PC-3 (cell line): ENCODE measurements around the gene WDR86. TPM values are rescaled to one million over a fixed set of nuclear protein-coding genes. Genes with fewer than 3 reads are reported as not detected.

ENCODE experiments used
- ATAC-seq: fragments of 200-7000 bp; cut with Tn5 transposase; 2 replicates; pipeline ENCODE4 v1.9.1; 2020; ENCODE audit warnings: mild to moderate bottlenecking, moderate library complexity
- BruUV-seq: library from RNA; stranded (reverse); fragments of 400-500 nt; replicated peaks from 2 replicates; lab custom pipeline; 2021; lab: Mats Ljungman, UMichigan
- CTCF ChIA-PET: fragments of 300-600 bp; sonication (Branson Sonifier 250); formaldehyde crosslinking; loops from one replicate; lab custom pipeline; 2022; ENCODE audit warnings: antibody characterized with exemption; lab: Charles Lee
- POLR2A ChIA-PET: fragments of 300-600 bp; sonication (Branson Sonifier 250); formaldehyde crosslinking; loops from one replicate; lab custom pipeline; 2022; ENCODE audit warnings: antibody characterized with exemption; ENCODE audit not compliant: unreplicated experiment; lab: Charles Lee
- DNase-seq: peaks from one replicate; pipeline ENCODE4 v3.0.0-alpha.2; 2015
- H2AFZ ChIP-seq: fragments of 300-600 bp; sonication (generic); 2 replicates; pipeline ENCODE4 v1.6.0; 2016; ENCODE audit warnings: antibody characterized with exemption, low read length
- H3F3A ChIP-seq: fragments of 300-600 bp; sonication (generic); one replicate; pipeline ENCODE4 v1.6.0; 2017; ENCODE audit warnings: antibody characterized with exemption, low read length, control low read depth, mild to moderate bottlenecking; ENCODE audit not compliant: unreplicated experiment
- H3K27ac ChIP-seq: fragments of 300-600 bp; sonication (generic); 2 replicates; pipeline ENCODE4 v1.5.1; 2016; ENCODE audit warnings: mild to moderate bottlenecking, low read length
- H3K27me3 ChIP-seq: fragments of 300-600 bp; sonication (generic); 2 replicates; pipeline ENCODE4 v1.6.1; 2016; ENCODE audit warnings: low read length, mixed read lengths
- H3K36me3 ChIP-seq: fragments of 300-600 bp; sonication (generic); 2 replicates; pipeline ENCODE4 v1.6.1; 2016; ENCODE audit warnings: low read depth, mixed run types, low read length, mixed read lengths
- H3K4me1 ChIP-seq: fragments of 300-600 bp; sonication (generic); 2 replicates; pipeline ENCODE4 v1.5.1; 2016; ENCODE audit warnings: low read length; ENCODE audit not compliant: insufficient read depth
- H3K4me2 ChIP-seq: fragments of 300-600 bp; sonication (generic); 2 replicates; pipeline ENCODE4 v1.6.0; 2016; ENCODE audit warnings: low read length
- H3K4me3 ChIP-seq: fragments of 300-600 bp; sonication (generic); 2 replicates; pipeline ENCODE4 v1.5.1; 2016; ENCODE audit warnings: mild to moderate bottlenecking, low read length, mixed read lengths
- H3K79me2 ChIP-seq: fragments of 300-600 bp; sonication (generic); 2 replicates; pipeline ENCODE4 v1.6.1; 2017; ENCODE audit warnings: low read length, mixed read lengths
- H3K9ac ChIP-seq: fragments of 300-600 bp; sonication (generic); 2 replicates; pipeline ENCODE4 v1.6.0; 2016; ENCODE audit warnings: mild to moderate bottlenecking, low read length
- H3K9me2 ChIP-seq: fragments of 300-600 bp; sonication (generic); replicated peaks from 2 replicates; pipeline ENCODE4 v1.6.1; 2016; ENCODE audit warnings: mixed run types, low read length, mixed read lengths
- H3K9me3 ChIP-seq: fragments of 300-600 bp; sonication (generic); 2 replicates; pipeline ENCODE4 v1.6.1; 2016; ENCODE audit warnings: low read length, mixed read lengths
- H4K20me1 ChIP-seq: fragments of 300-600 bp; sonication (generic); 2 replicates; pipeline ENCODE4 v1.6.1; 2016; ENCODE audit warnings: low read length, mixed read lengths
- CTCF ChIP-seq: fragments of 300-600 bp; sonication (generic); conservative IDR thresholded peaks from 2 replicates; pipeline ENCODE4 v1.5.1; 2017; ENCODE audit warnings: antibody characterized with exemption, low read depth, mild to moderate bottlenecking, low read length
- EZH2 ChIP-seq: fragments of 300-600 bp; sonication (generic); IDR thresholded peaks from one replicate; pipeline ENCODE4 v1.6.1; 2017; ENCODE audit warnings: antibody characterized with exemption, mild to moderate bottlenecking, low read length; ENCODE audit not compliant: unreplicated experiment
- EZH2phosphoT487 ChIP-seq: fragments of 300-600 bp; sonication (generic); IDR thresholded peaks from 2 replicates; pipeline ENCODE4 v1.6.1; 2018; ENCODE audit warnings: mild to moderate bottlenecking, antibody characterized with exemption, low read length, borderline replicate concordance
- intact Hi-C: fragments of 100-400 bp; cut with micrococcal nuclease; formaldehyde crosslinking; loops from 2 replicates; pipeline ENCODE4 v1.9.0; 2023
- total RNA-seq: library from RNA; depleted of rRNA; stranded (reverse); fragments of >200 nt; gene quantifications from 2 replicates; pipeline ENCODE4 v1.2.3, GENCODE V29; 2014

The WDR86 gene
- total RNA-seq, 1 experiment from 2014 or later: not detected

- no peaks in the 10 kb centered on the region for H3F3A ChIP-seq
- ATAC-seq (peak; percentile 94), DNase-seq (peak; percentile 83)
- H3K4me2 ChIP-seq: peak within 1 kb of the TSS; percentile 91
- H3K79me2 ChIP-seq: peaks cover 19% of the 10 kb centered on the region
- no peaks in the 10 kb centered on the region for H3K9me3 ChIP-seq
- H3K9me2 ChIP-seq: no peaks in the 10 kb centered on the region
- BruUV-seq: no TSS peak
- H4K20me1 ChIP-seq: no peaks in the 10 kb centered on the region
- TF ChIP-seq EZH2: no peak
- TF ChIP-seq CTCF: no peak
- TF ChIP-seq EZH2phosphoT487: no peak
- H3K27me3 ChIP-seq: no peaks in the 10 kb centered on the region
- ChIA-PET CTCF (interaction anchor here (0.6 to 1.0 kb wide), 4 partner anchors 26 to 230 kb away, joined by 3 to 8 read pairs (median 6); partner anchors contain the start of gene RHEB), POLR2A (interaction anchor here (0.6 to 0.7 kb wide), 4 partner anchors 8 to 1122 kb away, joined by 3 to 10 read pairs (median 6); no protein-coding TSS in a partner anchor)
- peak within 1 kb of the TSS; percentile 80 for H3K9ac ChIP-seq
- peak within 1 kb of the TSS; percentile 89 for H3K4me3 ChIP-seq
- intact Hi-C loops: no loop called here
- peak within 1 kb of the TSS; percentile 79 for H2AFZ ChIP-seq
- H3K36me3 ChIP-seq: peaks cover 10% of the 10 kb centered on the region; the same call in 1 of the 2 replicates
- H3K4me1 ChIP-seq: peaks cover 9% of the 10 kb centered on the region
- H3K27ac ChIP-seq: no peak within 1 kb of the TSS
Measured at GRCh38 chr7:151341357-151342101, 68.3 kb downstream of the WDR86 start, which contains the start of gene NUB1. TSS of gene NUB1 (plus strand) at chr7:151341812. CDS start at chr7:151345350, 3,538 bp downstream.

- Histone ChIP-seq H3K4me1 (peaks cover 3% of the 10 kb centered on the region), H3K9me3 (no peaks in the 10 kb centered on the region), H3F3A (no peaks in the 10 kb centered on the region), H4K20me1 (no peaks in the 10 kb centered on the region), H3K36me3 (peaks cover 3% of the 10 kb centered on the region; the same call in 1 of the 2 replicates), H3K4me2 (peak overlapping the region; percentile 28; the same call in 1 of the 2 replicates), H3K27me3 (no peaks in the 10 kb centered on the region), H3K9ac (no peak overlapping the region), H2AFZ (peak overlapping the region; percentile 60; the same call in 1 of the 2 replicates), H3K9me2 (no peaks in the 10 kb centered on the region), H3K27ac (no peak overlapping the region), H3K79me2 (peaks cover 19% of the 10 kb centered on the region), H3K4me3 (no peak overlapping the region)
- no peak for DNase-seq
- no peak for TF ChIP-seq EZH2phosphoT487
- TF ChIP-seq EZH2: no peak
- no peak for TF ChIP-seq CTCF
- BruUV-seq: no TSS peak
- intact Hi-C loops: no loop called here
- POLR2A ChIA-PET: interaction anchor here (0.6 to 0.7 kb wide), 4 partner anchors 7 to 1123 kb away, joined by 3 to 10 read pairs (median 6); no protein-coding TSS in a partner anchor
- peak; percentile 8 for ATAC-seq
- CTCF ChIA-PET: interaction anchor here (0.7 kb wide), 2 partner anchors 26 to 231 kb away, joined by 8 read pairs; no protein-coding TSS in a partner anchor
Measured at GRCh38 chr7:151340794-151341356, 69.0 kb downstream of the WDR86 start.
